Measurements from ENCODE around the gene AIMP2.
"Not testable (repeated sequence)": the region's sequence is repeated elsewhere in the genome, so short reads cannot be mapped to it uniquely, and the experiment has no call there.

AIMP2 gene

DNA sequence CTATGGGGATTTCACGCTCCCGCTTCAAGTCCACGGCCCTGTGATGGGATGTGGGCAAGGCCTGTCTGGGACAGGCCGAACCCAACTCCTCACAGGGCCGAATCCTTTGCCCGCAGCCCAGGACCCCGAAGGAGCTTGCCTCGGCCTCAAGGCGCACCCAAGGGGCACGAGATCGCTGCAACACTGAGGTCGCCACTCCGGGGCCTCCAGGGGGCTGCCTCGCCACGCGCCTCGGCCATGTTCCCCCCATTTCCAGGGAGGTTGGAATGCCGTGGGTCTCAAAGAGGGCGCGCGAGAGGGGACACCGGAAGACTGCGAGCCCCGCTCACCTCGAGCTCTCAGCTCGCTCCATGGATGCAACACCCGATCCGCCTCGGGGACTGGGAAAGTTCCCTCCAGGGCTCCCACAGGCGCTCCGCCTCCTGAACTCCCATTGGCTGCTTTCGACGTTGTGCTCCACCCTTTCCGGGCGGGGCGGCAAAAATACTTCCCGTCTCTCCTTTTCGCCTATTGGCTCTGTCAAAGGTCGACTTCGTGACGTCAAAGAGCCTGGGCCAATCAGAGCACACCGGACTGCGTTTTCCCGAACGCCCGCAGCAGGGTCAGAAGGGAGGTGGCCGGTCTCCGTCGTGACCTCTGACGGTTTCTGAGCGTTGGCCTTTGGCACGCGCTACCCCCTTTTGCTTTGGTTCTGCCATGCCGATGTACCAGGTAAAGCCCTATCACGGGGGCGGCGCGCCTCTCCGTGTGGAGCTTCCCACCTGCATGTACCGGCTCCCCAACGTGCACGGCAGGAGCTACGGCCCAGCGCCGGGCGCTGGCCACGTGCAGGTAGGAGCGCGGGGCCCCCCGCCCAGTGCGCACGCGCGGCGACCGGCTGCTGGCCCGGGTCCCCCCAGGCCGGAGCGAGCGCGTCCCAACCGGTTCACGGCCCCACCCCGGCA lies at the start of gene AIMP2, which contains the start of gene PMS2:
Gene AIMP2, plus strand, starts transcription at position 605 of the 944 bp plus-strand sequence. Its CDS starts 92 bp downstream, at position 697.
Gene PMS2, minus strand, starts transcription at position 382 of the 944 bp plus-strand sequence. Its CDS starts 30 bp downstream, at position 352.
- DNase-seq = peak; percentile 97

DNA sequence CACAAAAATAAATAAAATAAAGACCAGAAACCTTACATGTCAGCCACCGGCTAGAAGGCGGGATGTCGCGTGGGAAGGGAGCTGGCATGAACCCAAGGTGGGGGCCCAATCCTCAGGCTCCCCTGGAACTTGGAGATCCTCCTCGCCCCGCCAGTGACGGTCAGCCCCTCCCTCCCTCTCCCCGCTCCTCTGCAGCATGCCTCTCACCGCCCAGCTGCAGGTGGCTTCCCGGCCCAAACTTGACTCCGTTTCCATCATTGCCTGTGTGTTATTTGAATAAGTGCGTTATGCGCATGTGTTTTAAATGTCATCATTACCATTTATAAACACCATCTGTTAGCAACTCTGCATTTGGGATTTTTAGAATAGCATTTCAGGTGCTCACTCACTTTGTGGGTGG lies 45.9 kb upstream of the AIMP2 start:
- not testable (repeated sequence) for DNase-seq

DNA sequence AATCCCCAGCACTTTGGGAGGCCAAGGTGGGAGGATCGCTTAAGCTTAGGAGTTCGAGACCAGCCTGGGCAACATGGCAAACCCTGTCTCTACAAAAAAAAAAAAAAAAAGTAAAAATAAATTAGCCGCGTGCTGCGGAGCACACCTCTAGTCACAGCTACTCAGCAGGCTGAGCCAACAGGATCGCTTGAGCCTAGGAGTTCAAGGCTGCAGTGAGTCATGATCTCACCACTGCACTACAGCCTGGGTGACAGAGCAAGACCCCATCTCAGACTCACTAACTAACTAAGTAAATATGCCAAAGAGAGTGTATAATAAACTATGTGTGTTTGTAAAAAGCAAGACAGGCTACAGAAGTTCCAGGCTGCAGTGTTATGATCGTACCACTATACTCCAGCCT lies 45.3 kb upstream of the AIMP2 start:
- not testable (repeated sequence) for DNase-seq

DNA sequence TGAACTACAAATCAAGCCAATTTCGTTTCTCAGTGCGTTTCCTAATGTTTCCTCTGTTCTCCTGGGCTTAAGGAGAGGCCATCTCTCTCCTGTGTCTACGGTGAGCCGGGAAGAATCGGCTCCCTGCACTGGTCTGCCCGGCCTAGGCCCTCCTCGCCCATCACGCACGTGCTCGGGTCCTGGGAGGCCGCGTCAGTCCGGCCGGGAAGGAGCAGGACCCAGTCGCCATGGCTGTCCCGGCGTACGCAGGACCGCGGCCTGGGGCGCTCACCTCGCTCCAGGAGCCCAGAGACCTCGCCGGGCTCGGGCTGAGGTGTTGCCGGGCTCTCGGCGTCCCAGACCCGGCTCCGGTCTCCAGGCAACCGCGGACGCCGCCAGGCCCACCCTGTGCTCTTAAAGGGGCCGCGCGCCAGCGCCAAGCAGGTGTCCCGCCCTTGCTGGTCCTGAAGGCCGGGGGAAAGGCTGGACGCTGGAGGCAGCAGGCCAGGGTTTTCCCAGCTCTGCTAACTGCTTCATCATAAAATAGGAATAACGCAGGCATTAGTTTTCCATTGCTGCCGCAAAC lies 38.6 kb upstream of the AIMP2 start, which contains the start of gene RSPH10B:
Gene RSPH10B, minus strand, starts transcription at position 343 of the 565 bp plus-strand sequence. CDS start 3,573 bp downstream, outside the sequence.
- DNase-seq = not testable (repeated sequence)

GRCh38 chr7:5973580-5973979 lies 35.5 kb upstream of the AIMP2 start:
- not testable (repeated sequence) for DNase-seq

DNA sequence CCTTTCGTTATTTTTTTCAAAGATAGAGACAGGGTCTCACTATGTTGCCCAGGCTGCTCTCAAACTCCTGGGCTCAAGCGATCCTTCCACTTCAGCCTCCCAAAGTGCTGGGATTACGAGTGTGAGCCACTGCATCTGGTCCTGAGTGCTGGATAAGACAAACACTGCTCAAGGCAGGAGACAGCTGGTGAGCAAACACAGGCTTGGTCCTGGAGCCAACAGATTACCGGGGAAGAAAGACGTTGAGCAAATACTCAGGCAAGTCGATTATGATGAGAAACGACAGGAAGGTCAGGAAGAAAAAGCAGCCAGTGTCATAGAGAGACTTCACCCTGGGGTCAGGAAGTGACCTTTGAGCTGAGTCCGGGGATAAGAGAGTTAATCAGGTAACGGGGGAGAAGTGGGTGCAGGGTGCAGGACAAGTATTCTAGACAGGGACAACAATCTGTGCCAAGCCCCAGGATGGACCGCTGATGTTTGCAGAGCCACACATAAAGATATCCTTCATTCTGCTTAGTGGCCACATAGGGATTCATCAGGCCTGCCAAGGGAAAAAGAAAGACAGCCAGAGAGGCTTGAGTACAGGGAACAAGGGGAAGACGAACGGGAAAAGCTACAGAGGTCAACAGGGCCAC lies 29.3 kb upstream of the AIMP2 start:
- not testable (repeated sequence) for DNase-seq

DNA sequence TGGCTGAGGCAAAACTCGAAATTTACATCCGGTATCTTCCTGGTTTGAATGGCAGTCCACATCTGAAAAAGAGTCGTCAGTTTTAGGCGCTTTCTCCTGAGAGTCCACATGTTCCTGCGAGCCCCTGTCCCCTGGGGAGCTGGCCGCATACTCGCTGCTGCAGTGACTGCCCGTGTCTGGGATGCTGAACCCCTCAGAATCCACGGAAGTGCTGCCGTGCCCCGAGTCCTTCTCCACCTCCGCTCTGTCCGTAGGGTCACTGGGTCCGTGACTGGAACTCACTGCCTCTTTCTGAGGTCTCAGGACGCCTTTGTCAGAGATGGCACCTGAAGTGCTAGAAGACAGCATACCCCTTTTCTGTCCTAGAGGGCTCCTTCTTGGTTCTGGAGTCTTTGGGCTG lies 22.0 kb upstream of the AIMP2 start:
- not testable (repeated sequence) for DNase-seq

DNA sequence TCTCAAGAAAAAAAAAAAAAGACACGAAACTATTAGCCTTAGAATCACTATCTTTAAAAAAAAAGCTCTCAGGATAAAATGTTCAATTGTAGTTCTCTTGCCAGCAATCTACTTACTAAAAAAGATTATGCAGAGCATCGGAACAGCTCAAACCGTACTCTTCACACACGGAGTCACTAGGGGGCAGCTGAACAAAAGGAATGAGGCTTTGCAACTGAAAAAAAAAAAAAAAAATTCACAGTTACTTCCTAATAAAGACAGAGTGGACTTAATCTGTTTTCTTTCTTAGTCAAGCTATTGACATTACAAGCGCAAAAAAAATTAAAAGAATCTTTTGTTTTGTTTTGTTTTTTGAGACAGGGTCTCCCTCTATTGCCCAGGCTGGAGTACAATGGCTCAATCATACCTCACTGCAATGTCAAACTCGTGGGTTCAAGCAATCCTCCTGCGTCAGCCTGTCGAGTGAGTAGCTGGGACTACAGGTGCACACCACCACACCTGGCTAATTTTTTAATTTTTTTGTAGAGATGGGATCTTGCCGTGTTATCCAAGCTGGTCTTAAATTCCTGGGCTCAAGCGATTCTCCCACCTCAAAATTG lies 11.8 kb upstream of the AIMP2 start:
- DNase-seq = peak; percentile 67

GRCh38 chr7:6007386-6007785 lies 1.7 kb upstream of the AIMP2 start:
- DNase-seq = no peak

- DNase-seq = not testable (repeated sequence)
These were observed 1.1 kb upstream of the AIMP2 start for GRCh38 chr7:6007835-6008590.

DNA sequence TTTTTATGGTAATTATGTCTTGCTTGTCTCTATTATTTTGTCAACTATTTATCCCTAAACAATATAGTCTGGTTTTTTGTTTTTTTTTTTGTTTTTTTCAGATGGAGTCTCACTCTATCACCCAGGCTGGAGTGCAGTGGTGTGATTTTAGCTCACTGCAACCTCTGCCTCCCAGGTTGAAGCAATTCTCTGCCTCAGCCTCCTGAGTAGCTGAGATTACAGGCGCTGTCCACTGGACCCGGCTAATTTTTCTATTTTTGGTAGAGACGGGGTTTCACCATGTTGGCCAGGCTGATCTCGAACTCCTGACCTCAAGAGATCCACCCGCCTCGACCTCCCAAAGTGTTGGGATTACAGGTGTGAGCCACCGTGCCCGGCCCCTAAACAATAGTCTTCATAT lies 1.3 kb downstream of the AIMP2 start:
- DNase-seq = not testable (repeated sequence)

GRCh38 chr7:6011541-6011940 lies 2.5 kb downstream of the AIMP2 start:
- no peak for DNase-seq

- no peak for DNase-seq
These were observed 3.5 kb downstream of the AIMP2 start for GRCh38 chr7:6012355-6013104.

- peak; percentile 87 for DNase-seq
These were observed 7.0 kb downstream of the AIMP2 start for GRCh38 chr7:6015917-6016652.

GRCh38 chr7:6016653-6016966 lies 7.5 kb downstream of the AIMP2 start:
- DNase-seq = no peak

DNA sequence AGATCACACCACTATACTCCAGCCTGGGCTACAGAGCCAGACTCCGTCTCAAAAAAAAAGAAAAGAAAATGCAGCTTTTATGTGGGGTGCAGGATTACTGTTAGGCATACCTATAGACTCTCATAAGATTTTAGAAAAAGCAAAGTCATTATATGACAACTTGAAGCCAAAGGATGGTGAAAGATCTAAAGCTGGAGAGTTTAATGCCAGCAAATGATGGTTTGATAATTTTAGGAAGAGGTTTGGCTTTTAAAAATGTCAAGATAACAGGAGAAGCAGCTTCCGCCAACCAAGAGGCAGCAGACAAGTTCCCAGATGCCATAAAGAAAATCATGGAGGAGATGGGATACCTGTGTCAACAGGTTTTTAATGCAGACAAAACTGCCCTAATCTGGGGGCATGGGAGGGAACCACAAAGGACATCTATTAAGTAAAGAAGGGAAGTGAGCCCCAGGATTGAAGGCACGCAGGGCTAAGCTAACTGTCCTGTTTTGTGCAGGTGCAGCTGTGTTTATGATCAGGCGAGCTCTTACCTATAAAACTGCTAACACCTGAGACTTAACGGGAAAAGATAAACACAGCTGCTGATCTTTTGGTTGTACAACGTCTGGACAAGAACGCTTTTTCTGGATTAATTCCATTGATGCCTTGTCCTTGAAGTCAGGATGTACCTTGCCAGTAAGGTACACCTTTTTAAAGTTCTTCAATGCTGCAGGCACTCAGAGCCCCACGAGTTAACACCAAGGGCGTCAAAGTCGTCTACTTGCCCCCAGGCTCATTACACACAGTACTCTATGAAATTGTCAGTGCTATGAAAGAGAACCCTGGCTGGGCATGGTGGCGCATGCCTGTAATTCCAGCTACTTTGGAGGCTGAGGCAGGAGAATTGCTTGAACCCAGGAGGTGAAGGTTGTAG lies 11.6 kb downstream of the AIMP2 start:
- DNase-seq = no peak

DNA sequence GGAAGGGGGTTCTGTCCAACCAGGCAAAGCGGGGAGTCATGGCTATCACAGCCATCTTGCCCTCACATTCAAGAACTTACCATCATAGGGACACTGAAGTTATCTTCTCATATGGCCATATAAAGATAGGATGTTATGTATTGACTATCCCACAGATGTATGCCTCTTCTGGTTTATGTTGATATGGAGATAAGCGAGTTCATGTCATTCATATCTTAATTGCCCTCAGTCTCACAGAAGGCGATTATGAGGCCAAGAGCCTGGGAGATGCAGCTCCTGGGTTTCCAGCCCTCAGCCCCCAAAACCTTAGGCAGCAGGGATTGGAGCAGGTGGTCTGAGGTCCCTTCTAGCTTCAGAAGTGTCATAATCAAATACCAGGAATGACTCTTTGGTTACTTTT lies 13.6 kb downstream of the AIMP2 start:
- DNase-seq = peak; percentile 7

DNA sequence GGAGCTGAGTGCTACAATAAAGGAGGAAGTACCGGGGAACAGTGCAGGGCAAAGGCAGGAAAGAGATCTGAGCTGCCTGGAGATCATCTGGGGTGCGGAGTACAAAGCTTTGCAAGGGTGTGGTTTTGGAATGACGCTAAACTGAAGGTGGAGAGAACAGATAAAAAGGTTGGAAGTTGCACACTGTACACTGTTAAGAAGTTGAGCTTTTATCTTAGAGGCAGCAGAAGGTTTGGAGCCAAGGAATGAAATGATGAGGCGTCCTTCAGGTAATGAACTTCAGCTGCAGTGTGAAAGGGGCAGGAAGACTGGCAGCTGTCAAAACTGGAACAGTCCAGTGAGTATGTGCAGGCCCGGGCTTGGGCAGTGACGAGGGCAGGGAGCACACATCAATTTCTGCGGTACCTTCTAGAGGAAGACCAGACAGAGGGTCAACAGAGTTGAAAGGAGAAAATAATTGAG lies 14.9 kb downstream of the AIMP2 start:
- peak; percentile 73 for DNase-seq

- peak; percentile 62 for DNase-seq
These were observed 17.1 kb downstream of the AIMP2 start for GRCh38 chr7:6026011-6026819.

Data from OCI-M1 (cell line).